ENCODE results near the gene ADAMTS12.
A peak's percentile ranks its signal among the peaks of the same experiment; 100 is the strongest.
"Not testable (repeated sequence)": the region's sequence is repeated elsewhere in the genome, so short reads cannot be mapped to it uniquely, and the experiment has no call there.

ADAMTS12 gene

GRCh38 chr5:33867241-33867640, 24.5 kb downstream of the ADAMTS12 start:
- TF ChIP-seq OSR1 (CRISPR knock-in tag; IDR thresholded peaks at IDR 0.05) (no peak), CSDC2 (CRISPR knock-in tag; IDR thresholded peaks at IDR 0.05) (no peak), ARNTL (CRISPR knock-in tag; IDR thresholded peaks at IDR 0.05; ENCODE audit: borderline replicate concordance, low read depth) (no peak), ZC3H10 (CRISPR knock-in tag; IDR thresholded peaks at IDR 0.05) (no peak), ISL1 (CRISPR knock-in tag; IDR thresholded peaks at IDR 0.05) (no peak), PPARA (CRISPR knock-in tag; IDR thresholded peaks at IDR 0.05; ENCODE audit: borderline replicate concordance) (no peak), BACH2 (CRISPR knock-in tag; IDR thresholded peaks at IDR 0.05; ENCODE audit: borderline replicate concordance) (no peak), RARB (CRISPR knock-in tag; IDR thresholded peaks at IDR 0.05) (no peak), ZNF70 (CRISPR knock-in tag; IDR thresholded peaks at IDR 0.05) (no peak)
- ATAC-seq: no peak

- not testable (repeated sequence) for ATAC-seq
Measured at GRCh38 chr5:33859177-33859576, 32.6 kb downstream of the ADAMTS12 start.

- TF ChIP-seq, protein P1, sequence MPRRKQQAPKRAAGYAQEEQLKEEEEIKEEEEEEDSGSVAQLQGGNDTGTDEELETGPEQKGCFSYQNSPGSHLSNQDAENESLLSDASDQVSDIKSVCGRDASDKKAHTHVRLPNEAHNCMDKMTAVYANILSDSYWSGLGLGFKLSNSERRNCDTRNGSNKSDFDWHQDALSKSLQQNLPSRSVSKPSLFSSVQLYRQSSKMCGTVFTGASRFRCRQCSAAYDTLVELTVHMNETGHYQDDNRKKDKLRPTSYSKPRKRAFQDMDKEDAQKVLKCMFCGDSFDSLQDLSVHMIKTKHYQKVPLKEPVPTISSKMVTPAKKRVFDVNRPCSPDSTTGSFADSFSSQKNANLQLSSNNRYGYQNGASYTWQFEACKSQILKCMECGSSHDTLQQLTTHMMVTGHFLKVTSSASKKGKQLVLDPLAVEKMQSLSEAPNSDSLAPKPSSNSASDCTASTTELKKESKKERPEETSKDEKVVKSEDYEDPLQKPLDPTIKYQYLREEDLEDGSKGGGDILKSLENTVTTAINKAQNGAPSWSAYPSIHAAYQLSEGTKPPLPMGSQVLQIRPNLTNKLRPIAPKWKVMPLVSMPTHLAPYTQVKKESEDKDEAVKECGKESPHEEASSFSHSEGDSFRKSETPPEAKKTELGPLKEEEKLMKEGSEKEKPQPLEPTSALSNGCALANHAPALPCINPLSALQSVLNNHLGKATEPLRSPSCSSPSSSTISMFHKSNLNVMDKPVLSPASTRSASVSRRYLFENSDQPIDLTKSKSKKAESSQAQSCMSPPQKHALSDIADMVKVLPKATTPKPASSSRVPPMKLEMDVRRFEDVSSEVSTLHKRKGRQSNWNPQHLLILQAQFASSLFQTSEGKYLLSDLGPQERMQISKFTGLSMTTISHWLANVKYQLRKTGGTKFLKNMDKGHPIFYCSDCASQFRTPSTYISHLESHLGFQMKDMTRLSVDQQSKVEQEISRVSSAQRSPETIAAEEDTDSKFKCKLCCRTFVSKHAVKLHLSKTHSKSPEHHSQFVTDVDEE (CRISPR knock-in tag; IDR thresholded peaks at IDR 0.05): no peak
- TF ChIP-seq SNAI2 (CRISPR knock-in tag; IDR thresholded peaks at IDR 0.05): no peak
- no peak for TF ChIP-seq ZNF565 (CRISPR knock-in tag; conservative IDR thresholded peaks at IDR 0.05; ENCODE audit: low read depth)
- TF ChIP-seq TOX (CRISPR knock-in tag; IDR thresholded peaks at IDR 0.05; ENCODE audit: borderline replicate concordance): no peak
- TF ChIP-seq GLIS3 (CRISPR knock-in tag; IDR thresholded peaks at IDR 0.05): no peak
- TF ChIP-seq TCF4 (CRISPR knock-in tag; IDR thresholded peaks at IDR 0.05; ENCODE audit: borderline replicate concordance): no peak
- no peak for TF ChIP-seq ISL1 (CRISPR knock-in tag; IDR thresholded peaks at IDR 0.05)
- no peak for TF ChIP-seq PPARA (CRISPR knock-in tag; IDR thresholded peaks at IDR 0.05; ENCODE audit: borderline replicate concordance)
- no peak for ATAC-seq
Measured at GRCh38 chr5:33857037-33857436, 34.8 kb downstream of the ADAMTS12 start.

GRCh38 chr5:33855396-33855795, 36.4 kb downstream of the ADAMTS12 start:
- no peak for TF ChIP-seq ZFP30 (CRISPR knock-in tag; IDR thresholded peaks at IDR 0.05)
- no peak for TF ChIP-seq GLIS3 (CRISPR knock-in tag; IDR thresholded peaks at IDR 0.05)
- TF ChIP-seq SNAI2 (CRISPR knock-in tag; IDR thresholded peaks at IDR 0.05): no peak
- no peak for TF ChIP-seq ZFP3 (CRISPR knock-in tag; IDR thresholded peaks at IDR 0.05)
- no peak for TF ChIP-seq TOX (CRISPR knock-in tag; IDR thresholded peaks at IDR 0.05; ENCODE audit: borderline replicate concordance)

DNA sequence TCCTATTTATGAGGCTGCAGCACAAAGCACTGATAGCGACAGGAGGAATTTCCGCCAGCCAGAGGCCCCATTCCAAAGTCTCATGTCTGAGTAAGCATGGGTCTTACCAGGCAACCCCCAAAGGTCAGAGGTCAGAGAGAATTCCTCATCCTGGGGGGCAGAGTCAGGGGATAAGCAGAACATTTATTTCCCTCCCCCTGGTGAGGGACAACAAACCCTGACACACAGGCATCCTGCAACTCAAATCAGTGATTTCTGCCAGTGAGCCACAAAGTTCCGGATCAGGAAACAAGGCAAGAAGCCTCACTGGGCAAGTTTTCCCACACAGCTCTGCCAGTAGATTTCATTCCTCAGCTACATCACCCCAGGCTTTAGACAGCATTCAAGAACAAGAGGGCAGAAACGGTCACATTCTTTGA, 37.0 kb downstream of the ADAMTS12 start:
- no peak for TF ChIP-seq PPARA (CRISPR knock-in tag; IDR thresholded peaks at IDR 0.05; ENCODE audit: borderline replicate concordance)
- no peak for ATAC-seq

More at GRCh38 chr5:33855396-33855795, 36.4 kb downstream of the ADAMTS12 start:
- ATAC-seq: no peak

DNA sequence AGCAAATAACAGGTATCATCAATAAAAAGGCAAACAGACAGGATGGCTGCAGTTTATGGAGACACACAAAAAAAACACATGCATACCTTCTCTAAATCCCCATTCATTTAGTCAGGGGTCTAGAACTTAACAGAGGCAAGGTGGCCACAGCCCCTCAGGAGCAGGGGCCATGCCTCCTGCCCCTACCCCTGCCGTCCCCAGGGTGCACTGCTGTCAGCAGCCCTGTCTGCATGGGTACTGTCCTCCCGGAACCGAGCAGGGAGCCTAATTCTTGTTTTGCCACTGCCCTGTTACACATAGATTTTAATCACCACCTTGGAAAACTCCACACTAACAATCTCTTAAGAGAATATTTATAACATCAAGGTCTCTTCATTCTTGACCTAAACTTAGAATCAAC, 39.0 kb downstream of the ADAMTS12 start:
- ATAC-seq: no peak
- TF ChIP-seq ZNF70 (CRISPR knock-in tag; IDR thresholded peaks at IDR 0.05) (no peak), PPARA (CRISPR knock-in tag; IDR thresholded peaks at IDR 0.05; ENCODE audit: borderline replicate concordance) (no peak), OSR1 (CRISPR knock-in tag; IDR thresholded peaks at IDR 0.05) (no peak), BACH2 (CRISPR knock-in tag; IDR thresholded peaks at IDR 0.05; ENCODE audit: borderline replicate concordance) (no peak)

- TF ChIP-seq, protein P1 (CRISPR knock-in tag; IDR thresholded peaks at IDR 0.05): no peak
- TF ChIP-seq, protein P2, sequence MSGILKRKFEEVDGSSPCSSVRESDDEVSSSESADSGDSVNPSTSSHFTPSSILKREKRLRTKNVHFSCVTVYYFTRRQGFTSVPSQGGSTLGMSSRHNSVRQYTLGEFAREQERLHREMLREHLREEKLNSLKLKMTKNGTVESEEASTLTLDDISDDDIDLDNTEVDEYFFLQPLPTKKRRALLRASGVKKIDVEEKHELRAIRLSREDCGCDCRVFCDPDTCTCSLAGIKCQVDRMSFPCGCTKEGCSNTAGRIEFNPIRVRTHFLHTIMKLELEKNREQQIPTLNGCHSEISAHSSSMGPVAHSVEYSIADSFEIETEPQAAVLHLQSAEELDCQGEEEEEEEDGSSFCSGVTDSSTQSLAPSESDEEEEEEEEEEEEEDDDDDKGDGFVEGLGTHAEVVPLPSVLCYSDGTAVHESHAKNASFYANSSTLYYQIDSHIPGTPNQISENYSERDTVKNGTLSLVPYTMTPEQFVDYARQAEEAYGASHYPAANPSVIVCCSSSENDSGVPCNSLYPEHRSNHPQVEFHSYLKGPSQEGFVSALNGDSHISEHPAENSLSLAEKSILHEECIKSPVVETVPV (CRISPR knock-in tag; IDR thresholded peaks at IDR 0.05): no peak
- TF ChIP-seq SNAI2 (CRISPR knock-in tag; IDR thresholded peaks at IDR 0.05): no peak
- TF ChIP-seq OSR1 (CRISPR knock-in tag; IDR thresholded peaks at IDR 0.05): no peak
- TF ChIP-seq ZFP30 (CRISPR knock-in tag; IDR thresholded peaks at IDR 0.05): no peak
- TF ChIP-seq ZNF8 (CRISPR knock-in tag; IDR thresholded peaks at IDR 0.05): no peak
- TF ChIP-seq GLIS3 (CRISPR knock-in tag; IDR thresholded peaks at IDR 0.05): no peak
- TF ChIP-seq ISL1 (CRISPR knock-in tag; IDR thresholded peaks at IDR 0.05): no peak
- ATAC-seq: peak; percentile 53; the same call in 2 of the 3 replicates
Measured at GRCh38 chr5:33852319-33852718, 39.5 kb downstream of the ADAMTS12 start.

Measured in SK-N-SH treated with all-trans-retinoic acid at 6 μM for 48 hours (cell line).